GM21360 (cell line): ENCODE measurements around the gene MAN2A1.

Source experiments
- ATAC-seq: cut with Tn5 transposase; IDR thresholded peaks from one replicate; pipeline ENCODE4 v1.9.1; 2021; ENCODE audit warnings: mild to moderate bottlenecking, moderate library complexity; ENCODE audit not compliant: unreplicated experiment

The MAN2A1 gene

GRCh38 chr5:109678447-109678846 is 11.3 kb upstream of the MAN2A1 start:
- ATAC-seq: no peak

- ATAC-seq: no peak
These were observed 8.0 kb upstream of the MAN2A1 start for GRCh38 chr5:109681763-109682162.

GRCh38 chr5:109682383-109682782 is 7.3 kb upstream of the MAN2A1 start:
- ATAC-seq: no peak

- no peak for ATAC-seq
These were observed 3.8 kb upstream of the MAN2A1 start for GRCh38 chr5:109685916-109686315.

GRCh38 chr5:109688630-109688969 is 1.1 kb upstream of the MAN2A1 start:
- ATAC-seq: no peak

GRCh38 chr5:109688970-109689739 is 572 bp upstream of the MAN2A1 start:
- ATAC-seq: peak; percentile 81

GRCh38 chr5:109690242-109690974 is 681 bp downstream of the MAN2A1 start:
- ATAC-seq: peak; percentile 3

GRCh38 chr5:109690975-109691574 is 1.3 kb downstream of the MAN2A1 start:
- no peak for ATAC-seq

GRCh38 chr5:109691996-109692395 is 2.3 kb downstream of the MAN2A1 start:
- ATAC-seq: no peak

GRCh38 chr5:109692852-109693251 is 3.1 kb downstream of the MAN2A1 start:
- no peak for ATAC-seq

GRCh38 chr5:109693535-109694400 is 4.0 kb downstream of the MAN2A1 start:
- ATAC-seq: no peak

GRCh38 chr5:109694451-109694891 is 4.7 kb downstream of the MAN2A1 start:
- ATAC-seq: no peak

GRCh38 chr5:109695005-109695926 is 5.5 kb downstream of the MAN2A1 start:
- peak; percentile 63 for ATAC-seq

- ATAC-seq: no peak
These were observed 7.6 kb downstream of the MAN2A1 start for GRCh38 chr5:109697339-109697738.

GRCh38 chr5:109700516-109701153 is 10.9 kb downstream of the MAN2A1 start:
- ATAC-seq: no peak

GRCh38 chr5:109701252-109701651 is 11.5 kb downstream of the MAN2A1 start:
- ATAC-seq: no peak

- ATAC-seq: no peak
These were observed 12.1 kb downstream of the MAN2A1 start for GRCh38 chr5:109701792-109702191.

GRCh38 chr5:109703166-109703565 is 13.4 kb downstream of the MAN2A1 start:
- ATAC-seq: no peak

- ATAC-seq: no peak
These were observed 14.1 kb downstream of the MAN2A1 start for GRCh38 chr5:109703829-109704228.
